Stimulated activated CD8-positive, alpha-beta memory T cell treated with anti-CD3 and anti-CD28 coated beads, Interleukin-4, amount 100 ng/mL, for 24 hours (primary cell): ENCODE results near the gene MEN1.

Source experiments
- DNase-seq: peaks from one replicate; pipeline ENCODE4 v3.0.0-alpha.2; 2020; ENCODE audit warnings: low read depth

The MEN1 gene

DNA sequence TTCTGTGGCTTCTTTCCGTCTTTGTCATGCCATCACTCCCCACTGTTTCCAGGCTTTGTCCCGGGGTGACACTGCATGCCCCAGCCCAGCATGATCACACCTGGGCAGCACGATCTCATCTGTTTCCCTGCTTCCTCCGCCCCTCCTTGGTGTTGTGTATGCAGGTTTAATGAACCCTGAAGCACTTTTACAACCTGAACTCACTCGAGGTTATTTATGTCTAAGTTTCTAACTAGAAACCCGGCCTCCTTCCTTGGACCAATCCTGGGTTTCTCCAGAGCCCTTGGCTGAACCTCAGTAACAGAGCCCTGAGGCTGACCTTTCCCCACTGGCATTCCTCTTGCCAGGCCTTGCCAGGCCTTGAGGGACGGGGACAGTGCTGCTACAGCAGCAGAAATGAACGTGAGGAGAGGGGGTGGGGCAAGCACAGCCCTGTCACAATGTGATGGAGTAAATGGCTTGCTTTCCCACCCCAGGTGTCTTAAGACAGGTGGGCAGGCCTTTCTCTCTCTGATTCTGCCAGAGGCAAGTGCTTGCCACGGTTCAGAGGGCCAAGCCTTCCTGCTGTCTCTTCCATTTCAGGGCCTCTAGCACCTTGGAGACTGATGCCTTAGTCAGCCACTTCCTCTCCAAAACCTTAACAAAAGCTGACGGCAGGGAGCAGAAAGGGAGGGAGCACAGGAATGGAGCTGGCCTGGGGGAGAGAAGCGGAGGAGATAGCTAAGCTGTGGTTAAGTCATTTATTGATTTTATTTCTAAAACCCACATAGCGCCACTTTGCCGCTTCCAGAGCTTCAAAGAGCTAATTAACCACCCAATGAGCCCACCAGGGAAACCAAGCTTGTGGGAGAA lies 47.5 kb downstream of the MEN1 start:
- DNase-seq, result no peak

DNA sequence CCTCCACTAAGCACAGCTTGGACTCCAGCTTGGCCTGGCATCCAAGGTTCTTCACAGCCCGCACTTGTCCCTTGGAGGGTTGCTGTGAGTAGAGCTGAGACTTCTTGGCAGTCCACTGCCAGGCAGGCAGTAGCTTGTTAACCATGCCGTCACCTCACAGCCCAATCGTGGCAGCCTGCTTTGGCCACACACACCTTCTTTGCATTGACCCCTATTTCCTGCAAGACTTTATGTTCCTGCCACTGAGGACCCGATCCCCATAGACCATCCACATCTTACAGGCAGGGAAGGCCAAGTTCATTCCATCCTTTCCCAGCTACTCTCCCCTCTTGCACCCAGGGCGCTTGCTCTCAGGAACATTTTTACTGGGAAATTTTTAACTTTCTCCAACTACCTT lies 48.1 kb downstream of the MEN1 start:
- no peak for DNase-seq

DNA sequence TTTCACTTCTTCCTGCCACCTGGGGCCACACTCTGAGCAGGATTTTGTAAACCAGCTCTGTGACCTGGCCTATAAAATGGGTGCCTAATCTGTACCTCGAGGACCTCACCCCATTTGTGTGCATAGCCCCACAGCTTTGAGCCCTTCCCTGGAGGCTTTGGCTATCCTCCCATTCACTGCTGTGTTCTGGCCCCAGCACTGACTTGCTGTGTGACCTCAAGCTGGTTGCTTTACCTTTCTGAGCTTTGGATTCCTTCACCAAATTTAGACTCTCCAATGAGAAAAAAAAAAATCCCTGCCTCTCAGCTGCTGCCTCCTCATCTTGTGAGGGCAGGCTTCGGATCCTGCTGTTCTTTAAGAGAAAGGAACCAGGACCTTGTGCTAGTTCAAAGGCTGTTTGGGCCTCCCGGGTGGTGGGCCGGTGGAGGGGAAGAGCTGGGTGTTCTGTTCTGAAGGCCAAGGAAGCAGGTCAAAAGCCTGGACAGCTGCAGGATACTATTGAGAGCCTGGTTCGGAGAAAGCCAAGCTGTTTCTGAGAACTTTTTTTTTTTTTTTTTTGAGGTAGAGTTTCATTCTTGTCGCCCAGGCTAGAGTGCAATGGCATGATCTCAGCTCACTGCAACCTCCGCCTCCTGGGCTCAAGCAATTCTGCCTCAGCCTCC lies 49.5 kb downstream of the MEN1 start:
- no peak for DNase-seq

DNA sequence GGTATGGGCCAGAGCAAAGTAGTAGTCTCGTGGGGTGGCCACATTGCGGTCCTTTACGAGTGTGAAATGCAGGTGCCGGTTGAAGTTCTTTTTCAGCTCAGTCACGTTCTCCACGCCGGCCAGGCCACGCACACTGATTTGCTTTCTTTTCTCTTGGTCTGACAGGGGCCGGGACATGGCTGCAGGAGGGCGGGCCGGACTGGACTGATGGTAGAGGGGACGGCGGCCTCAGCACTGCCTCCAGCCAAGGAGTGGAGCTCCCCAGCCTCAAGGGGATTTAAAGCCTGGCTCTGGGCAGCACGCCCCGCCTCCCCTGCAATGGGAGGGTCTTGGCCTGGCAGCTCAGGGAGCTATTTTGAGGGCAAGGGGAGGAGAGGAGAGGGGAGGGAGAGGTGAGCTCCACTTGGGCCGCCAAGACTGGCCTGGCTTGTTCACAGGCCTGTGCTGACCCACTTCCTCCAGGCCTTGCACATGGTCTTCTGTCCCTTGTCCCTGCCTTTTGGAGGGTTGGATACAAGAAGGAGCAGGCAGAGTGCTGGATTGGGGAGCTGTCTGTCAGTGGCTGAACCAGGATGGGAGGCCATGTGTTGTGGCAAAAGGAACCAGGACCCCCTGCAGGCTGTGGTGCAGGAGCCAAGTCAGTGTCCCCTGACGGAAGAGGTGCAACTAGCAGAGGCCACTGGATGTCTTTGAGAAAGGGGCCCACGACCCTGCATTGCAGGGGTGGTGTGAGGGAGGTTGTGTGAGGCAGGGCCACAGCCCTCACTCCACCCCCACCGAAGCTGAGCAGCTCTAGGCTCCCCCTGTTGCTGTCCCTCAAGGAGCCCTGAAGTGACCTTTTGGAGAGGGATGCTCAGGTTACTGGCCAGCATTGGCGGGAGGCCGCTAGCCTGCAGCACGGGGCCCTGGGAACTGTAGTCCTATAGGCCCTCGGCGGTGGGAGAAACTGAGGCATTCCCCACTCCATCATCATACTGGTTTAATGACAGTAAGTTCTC lies 50.3 kb downstream of the MEN1 start, which contains the start of gene PYGM:
Gene PYGM (minus strand): TSS at position 253 of the 998 bp plus-strand sequence. CDS start 76 bp downstream, at position 177.
- DNase-seq, result no peak

DNA sequence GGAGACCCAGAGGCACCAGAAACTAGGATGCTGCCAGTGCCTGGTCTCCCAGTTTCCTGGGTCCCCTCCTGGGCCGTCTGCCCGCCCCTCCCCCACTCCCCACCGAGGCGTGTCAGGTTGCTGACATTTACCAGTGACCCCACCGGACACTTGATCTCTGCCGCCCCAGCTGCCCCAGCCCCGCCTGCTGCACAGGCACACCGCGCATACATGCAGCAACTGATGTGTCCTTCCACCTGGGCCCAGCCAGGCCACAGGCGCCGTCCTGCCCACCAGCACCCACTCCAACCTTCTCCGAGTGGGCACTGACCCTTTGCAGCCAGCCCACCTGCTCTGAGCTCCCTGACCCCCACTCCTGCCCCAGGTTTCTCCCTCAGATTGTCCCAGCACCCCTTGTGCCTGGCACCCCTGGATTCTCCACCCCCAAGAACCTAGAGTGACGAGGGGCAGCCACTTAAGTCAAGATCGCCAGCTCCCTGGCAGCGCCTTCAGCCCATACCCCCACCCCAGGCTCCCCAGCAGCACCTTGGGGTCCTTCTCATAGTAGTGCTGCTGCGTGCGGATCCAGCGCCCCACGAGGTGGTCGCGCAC lies 51.1 kb downstream of the MEN1 start:
- DNase-seq, result no peak

DNA sequence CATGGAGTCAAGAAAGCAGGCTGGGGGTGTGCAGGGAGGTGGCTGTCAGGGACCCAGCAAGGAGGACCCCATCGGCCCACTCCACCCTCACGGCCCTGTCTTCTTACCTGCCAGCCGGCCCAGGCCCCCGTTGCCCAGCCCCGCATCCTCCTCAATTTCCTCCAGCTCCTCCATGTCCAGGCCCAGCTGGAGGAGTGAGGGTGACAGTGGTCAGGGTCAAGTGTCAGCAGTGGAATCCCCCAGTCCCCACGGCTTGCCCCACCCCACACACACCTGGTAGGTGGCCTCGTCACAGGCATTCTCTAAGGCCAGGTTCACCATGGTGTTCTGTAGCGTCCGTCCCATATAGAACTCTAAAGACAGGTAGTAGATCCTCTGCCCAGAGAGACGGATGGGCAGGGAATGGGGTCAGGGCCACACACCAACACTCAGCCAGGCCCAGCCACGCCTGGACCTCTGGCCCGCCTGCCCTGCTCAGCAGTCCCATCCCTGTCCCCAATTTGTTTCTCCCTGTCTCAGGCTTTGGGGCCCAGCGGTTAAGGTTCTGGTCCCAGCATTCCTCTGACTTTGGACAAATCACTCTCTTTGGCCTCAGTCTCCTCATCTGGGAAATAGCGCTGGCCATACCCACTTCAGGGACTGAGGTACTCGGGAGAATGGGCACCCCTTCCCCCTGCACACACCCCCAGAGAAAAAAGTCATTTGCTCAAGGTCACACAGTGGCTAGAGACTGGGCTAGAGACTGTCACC lies 51.8 kb downstream of the MEN1 start:
- no peak for DNase-seq

DNA sequence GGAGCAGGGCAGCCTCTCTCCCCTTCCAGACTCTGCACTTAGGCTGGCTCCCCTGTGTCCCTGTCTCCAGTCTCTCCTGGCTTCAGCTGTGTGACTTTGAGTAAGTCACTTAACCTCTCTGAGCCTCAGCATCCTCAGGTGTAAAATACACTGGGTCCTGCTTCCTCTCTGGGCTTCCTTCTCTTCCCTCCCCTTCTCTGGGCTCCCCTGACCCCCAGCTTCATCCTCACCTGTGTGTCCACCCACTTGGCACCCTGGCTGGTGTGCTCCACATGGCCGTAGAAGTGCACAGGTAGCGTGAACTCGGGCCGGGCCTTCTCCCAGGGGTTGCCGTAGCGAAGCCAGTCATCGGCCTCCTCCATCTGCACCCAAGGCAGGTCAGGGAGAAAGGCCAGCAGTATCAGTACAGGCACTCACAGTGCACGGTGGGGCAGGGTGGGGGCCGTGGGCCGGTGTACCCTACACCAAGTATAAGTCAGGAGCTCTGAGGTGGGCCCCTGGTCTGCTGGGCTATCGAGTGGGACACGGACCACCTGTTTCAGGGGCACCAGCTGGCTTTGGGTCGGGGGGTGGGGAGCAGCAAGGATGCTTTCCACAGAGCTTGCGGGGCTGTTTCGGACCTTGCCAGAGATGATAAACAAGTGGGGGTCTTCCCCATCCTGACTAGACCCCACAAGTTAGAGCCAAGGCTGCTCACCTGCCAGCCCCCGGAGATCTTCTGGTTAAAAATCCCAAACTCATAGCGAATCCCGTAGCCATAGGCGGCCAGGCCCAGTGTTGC lies 52.6 kb downstream of the MEN1 start:
- no peak for DNase-seq

DNA sequence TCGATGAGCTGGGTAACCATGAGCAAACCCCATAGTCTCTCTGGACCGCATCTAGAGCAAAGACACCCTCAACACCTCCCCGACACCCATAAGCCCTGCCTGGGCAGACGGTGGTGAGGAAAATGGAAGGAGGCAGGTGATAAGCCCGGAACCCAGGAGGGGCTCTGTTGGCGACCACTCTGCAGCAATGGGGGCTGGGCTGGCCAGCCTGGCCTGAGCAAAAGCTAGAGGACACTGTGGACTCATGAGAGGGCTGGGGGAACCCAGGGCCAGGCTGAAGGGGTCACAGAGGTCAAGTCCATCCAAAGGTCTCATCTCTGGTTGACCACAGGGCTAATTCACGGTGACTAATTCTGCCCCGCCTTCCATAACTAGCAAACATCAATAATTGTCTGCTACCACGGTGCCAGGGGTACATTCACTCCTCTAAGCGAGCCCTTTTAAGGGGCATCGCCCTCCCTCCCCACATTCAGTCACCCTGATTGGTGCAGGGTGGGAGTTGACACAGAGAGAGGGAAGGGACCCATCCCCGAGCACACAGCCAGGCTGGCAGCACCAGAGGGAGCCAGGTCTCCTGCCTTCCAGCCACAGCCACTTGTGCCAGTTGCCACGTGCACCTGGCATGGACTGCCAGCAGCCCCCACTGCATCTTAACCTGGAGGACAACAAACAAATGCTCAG lies 54.5 kb downstream of the MEN1 start:
- no peak for DNase-seq

DNA sequence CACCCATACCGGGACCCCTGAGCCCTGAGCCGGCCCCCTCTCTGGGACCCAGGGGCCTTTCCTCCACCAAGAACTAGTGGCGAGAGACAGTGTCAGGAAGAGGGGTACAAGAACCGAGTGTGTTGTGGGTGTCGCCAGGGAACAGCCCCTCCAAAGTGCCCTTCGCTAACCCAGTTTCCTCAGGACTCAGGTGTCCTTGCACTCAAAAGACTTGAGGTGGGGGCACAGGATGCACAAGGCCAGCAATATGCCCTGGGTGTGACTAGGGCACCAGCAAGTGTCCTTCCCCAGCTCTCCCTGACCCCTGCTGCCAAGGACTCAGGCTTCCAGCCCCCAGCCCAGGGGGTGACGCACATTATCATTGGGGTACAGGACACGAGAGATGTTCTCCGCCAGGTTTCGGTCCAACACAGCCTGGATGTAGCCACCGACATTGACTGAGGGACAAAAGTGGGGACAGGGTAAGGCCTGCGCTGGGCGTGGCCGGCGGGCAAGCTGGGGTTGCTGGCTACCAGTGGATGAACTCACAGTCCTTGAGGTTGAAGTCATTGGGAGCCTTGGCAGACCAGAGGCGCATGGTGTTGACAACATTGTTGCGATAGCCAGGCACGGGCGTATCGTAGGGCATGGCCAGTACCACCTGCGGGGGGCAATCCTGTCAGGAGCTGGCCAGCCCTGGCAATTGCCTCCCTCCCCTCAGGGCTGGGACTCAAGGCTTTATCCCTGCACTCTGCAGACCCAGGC lies 55.3 kb downstream of the MEN1 start:
- DNase-seq, result no peak

DNA sequence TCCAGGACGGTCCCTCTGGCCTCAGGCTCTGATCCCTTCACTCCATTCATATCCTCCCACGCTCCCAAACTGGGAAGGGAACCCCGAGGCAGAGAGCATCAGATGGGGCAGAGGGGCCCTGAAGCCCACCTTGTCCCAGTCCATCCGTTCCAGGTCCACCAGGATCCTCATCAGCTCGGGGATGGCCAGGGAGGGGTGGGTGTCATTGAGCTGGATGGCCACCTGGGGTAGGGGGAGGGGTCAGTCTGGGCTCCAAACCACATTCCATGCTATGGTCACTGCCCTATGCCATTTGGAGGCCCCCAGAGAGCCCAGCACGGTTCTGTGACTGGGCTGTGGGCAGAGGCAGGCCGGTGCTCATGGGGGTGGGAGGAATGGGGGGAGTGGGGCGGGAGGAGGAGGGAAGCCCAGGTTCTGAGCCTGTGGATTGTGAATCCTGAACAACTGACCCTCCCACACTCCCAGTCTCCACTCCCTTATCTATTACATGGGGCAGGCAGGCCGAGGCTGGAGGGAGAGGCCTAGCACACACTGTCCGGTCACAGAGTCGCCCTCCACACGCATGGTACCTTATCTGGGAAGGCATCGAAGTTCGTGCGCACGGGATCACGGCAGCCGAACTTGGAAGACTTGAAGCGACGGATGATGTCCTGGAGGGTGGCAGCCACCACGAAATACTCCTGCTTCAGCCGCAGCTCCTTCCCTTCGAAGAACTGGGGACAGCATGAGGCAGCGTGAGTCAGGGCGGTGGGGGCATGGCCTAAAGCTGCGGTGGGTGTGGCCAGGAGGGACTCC lies 56.0 kb downstream of the MEN1 start:
- no peak for DNase-seq
